Coronary artery (tissue), 2 donors: ENCODE results near the gene AARSD1.
"Not testable (repeated sequence)": the region's sequence is repeated elsewhere in the genome, so short reads cannot be mapped to it uniquely, and the experiment has no call there.

Experiments used
- DNase-seq: peaks from one replicate; pipeline ENCODE4 v3.0.0-alpha.2; 2017; ENCODE audit warnings: low spot score
- H3K27ac ChIP-seq, 2 donors: fragments of 200-600 bp; sonication (generic); one replicate each; pipeline ENCODE4 v1.5.1; 2016 to 2019
- H3K4me3 ChIP-seq: fragments of 200-600 bp; sonication (generic); 2 replicates; pipeline ENCODE4 v1.5.1; 2016; ENCODE audit warnings: mild to moderate bottlenecking, moderate library complexity
- CTCF ChIP-seq: fragments of 200-600 bp; sonication (generic); IDR thresholded peaks from one replicate; pipeline ENCODE4 v1.5.1; 2019; ENCODE audit warnings: antibody characterized with exemption

The AARSD1 gene

GRCh38 chr17:42964161-42964932 lies at the start of gene AARSD1:
Gene AARSD1, minus strand, starts transcription at chr17:42964454. Its CDS starts 14 bp downstream, at chr17:42964440.
- Histone ChIP-seq H3K27ac (peak within 1 kb of the TSS; percentile 84 to 86), H3K4me3 (peak within 1 kb of the TSS; percentile 79)
- peak; percentile 95 for DNase-seq
- no peak for TF ChIP-seq CTCF

- DNase-seq: no peak
- no peak for TF ChIP-seq CTCF
- H3K27ac ChIP-seq: peak overlapping the region in 1 of 2 donors; percentile 72
- H3K4me3 ChIP-seq: no peak overlapping the region
Observed at GRCh38 chr17:43013296-43013695, 49.0 kb upstream of the AARSD1 start.

- no peak for TF ChIP-seq CTCF
- Histone ChIP-seq H3K4me3 (no peak overlapping the region), H3K27ac (peak overlapping the region in 1 of 2 donors; percentile 72)
- no peak for DNase-seq
Observed at GRCh38 chr17:43011728-43012472, 47.6 kb upstream of the AARSD1 start.

- H3K27ac ChIP-seq: peak overlapping the region in 1 of 2 donors; percentile 37
- TF ChIP-seq CTCF: no peak
- no peak for DNase-seq
Observed at GRCh38 chr17:43010667-43011308, 46.5 kb upstream of the AARSD1 start.

GRCh38 chr17:43006639-43007551 lies 42.6 kb upstream of the AARSD1 start, which contains the start of gene IFI35:
Gene IFI35, plus strand, starts transcription at chr17:43006784. Its CDS starts 164 bp downstream, at chr17:43006948.
- Histone ChIP-seq H3K4me3 (peak within 1 kb of the TSS; percentile 87), H3K27ac (peak within 1 kb of the TSS; percentile 56 to 96)
- DNase-seq: peak; percentile 88
- no peak for TF ChIP-seq CTCF

More at GRCh38 chr17:43010667-43011308, 46.5 kb upstream of the AARSD1 start:
- H3K4me3 ChIP-seq: no peak overlapping the region

GRCh38 chr17:43003542-43004172 lies 39.4 kb upstream of the AARSD1 start:
- H3K4me3 ChIP-seq: no peak overlapping the region
- no peak for DNase-seq
- H3K27ac ChIP-seq: peak overlapping the region in 1 of 2 donors; percentile 0
- TF ChIP-seq CTCF: no peak

GRCh38 chr17:43000894-43001293 lies 36.6 kb upstream of the AARSD1 start:
- DNase-seq, H3K4me3 ChIP-seq, H3K27ac ChIP-seq: not testable (repeated sequence)
